Measurements from ENCODE around the gene AUP1.

The AUP1 gene

DNA sequence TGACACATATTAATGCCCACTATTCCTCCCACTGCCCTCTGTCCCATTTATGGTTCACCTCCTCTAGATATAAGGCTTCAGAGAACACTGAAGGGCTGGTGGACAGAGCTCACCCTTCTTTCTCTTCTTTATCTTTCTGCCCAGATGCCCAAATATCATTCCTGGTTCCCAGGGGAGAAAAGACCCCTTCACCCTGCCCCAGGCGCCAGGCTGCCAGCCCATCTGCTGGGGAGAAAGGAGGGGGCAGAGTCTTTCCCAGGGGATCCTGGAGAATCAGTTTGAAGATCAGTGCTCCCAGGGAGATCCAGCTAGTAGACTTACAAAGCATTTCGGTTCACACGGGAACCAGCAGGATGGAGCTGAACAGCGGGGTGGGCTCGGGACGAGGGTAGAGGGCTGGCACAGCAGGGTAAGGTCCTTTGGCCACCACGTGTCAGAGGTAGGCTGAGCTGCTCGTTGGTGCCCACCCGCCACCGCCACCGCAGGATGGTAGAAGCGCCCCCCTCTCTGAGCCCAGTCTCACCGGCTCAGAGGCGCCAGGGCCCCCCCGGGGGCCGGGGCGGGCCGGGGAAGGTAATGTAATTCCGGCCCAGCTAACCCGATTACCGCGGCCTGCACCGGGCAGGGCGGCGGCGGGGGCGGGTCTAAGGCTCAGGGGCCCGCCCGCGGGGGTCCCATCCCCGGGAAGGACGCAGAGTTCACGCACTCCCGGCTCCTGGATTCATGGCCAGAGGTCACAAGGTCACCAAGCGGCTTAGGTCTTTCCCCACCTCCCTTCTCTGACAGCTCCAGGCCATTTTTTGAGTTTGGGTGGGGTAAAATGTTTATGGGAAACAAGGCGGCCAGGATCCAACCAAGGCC is 16.5 kb downstream of the AUP1 start:
- no peak for DNase-seq

DNA sequence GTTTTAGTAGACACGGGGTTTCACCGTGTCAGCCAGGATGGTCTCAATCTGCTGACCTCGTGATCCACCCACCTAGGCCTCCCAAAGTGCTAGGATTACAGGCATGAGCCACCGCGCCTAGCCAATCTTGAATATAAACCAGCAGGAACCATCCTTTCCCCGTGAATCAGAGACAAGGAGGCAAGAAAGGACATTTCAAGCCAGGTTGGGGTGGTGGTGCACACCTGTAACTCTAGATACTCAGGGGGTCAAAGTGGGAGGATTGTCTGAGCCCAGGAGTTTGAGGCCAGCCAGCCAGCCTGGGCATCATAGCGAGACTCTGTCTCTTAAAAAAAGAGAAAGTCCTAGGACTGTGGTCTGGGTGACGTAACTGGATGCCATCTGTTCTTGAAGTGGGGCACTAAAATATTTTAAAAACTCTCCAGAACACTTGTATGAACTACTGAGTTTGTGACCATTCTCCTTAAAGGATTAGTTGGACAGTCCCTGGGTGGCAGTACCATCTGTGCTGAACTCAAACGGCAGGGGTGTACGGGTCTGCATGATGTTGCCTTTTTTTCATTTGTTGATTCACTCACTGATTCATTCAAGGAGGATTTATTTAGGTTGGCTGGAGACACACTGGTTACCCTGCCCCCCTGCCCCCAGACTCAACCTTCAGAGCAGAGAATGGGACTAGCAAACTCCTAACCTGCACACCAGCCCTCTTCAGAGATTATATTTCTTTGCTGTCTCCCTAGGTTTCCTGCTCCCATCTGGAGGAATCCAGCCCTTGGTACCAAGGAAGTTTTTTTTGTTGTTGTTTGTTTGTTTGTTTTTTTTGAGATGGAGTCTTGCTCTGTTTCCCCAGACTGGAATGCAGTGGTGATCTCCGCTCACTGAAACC is 18.2 kb downstream of the AUP1 start:
- peak; percentile 24 for DNase-seq

DNA sequence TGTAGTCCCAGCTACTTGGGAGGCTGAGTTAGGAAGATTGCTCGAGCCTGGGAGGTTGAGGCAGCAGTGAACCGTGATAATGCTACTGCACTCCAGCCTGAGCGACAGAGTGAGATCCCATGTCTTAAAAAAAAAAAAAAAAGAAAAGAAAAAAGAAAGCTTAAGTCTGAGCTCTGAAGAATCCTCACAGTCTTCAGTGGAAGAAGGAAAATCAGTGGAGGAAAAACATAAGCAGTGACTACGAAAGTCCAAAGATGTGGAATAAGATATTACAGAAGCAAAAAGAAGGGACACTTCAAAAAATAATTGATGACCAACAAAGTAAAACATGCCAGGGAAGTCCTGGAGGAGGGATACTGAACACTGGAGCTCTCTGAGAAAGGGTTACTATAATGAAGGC is 19.2 kb downstream of the AUP1 start:
- DNase-seq = no peak

DNA sequence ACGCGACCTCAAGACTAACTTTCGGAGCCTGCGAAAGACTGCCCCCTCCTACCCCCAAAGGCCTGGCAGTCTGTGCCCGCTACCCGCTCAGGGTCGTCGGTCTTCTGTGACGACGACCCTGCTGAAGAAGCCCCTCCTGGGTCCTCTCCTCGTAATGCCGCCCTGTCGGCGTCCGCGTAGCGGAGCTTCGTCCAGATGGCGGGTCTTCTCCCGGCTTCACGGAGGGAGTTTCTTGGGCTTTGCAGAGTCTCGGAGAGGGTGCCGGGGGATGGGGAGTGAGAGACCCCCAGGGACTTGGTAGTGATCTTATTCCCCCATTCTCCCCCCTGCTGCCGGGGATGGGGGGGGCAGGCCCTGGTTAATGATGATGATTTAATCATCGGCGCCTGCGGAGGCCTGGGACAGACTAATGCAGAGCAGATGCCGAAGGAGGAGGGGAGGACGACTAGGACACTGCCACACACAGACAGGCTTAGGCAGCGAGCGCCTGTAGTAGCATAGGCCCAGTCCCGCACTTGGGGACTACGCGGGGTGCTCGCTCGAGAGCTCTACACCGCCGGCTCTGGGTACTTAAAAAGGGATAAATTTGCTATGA is 21.5 kb downstream of the AUP1 start:
- DNase-seq = peak; percentile 68

DNA sequence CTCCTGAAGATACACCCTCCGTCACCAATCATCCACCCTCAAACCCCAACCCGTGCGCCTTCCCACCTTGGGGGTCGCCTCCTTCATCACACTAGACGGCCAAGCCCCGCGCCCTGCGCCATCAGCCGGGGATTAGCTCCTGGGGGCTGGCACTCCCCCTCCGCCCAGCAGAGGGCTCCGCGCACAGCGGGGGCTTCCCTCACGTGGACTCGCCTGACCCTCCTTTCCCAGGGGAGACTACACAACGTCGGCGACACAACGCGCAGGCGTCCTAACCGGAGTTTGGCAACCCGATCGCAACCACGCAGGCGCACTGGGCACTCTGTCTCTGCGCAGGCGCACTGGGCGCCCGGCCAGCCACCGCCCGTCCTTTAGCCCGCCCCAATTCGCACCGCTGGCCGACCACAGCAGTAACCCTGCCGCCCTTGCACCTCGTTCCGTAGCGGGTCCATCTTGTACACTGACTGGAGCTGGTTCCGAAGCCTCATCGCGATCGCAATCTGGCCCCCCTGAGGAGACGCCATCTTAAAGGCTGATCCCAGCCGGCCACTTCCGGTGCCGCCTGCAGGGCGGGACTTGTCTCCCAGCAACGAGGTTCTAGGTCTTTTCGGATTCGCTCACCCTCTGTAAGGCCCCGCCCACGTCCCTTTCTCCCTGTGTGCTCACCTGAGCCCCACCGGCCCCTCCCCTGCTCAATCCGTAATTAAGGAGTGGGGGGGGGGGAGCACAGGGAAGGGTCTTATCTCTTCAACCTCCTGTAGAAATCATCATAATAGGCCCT is 22.2 kb downstream of the AUP1 start, which contains the start of gene PCGF1:
Gene PCGF1, minus strand, starts transcription at position 551 of the 781 bp plus-strand sequence. Its CDS starts 27 bp downstream, at position 524.
- DNase-seq = peak; percentile 97

DNA sequence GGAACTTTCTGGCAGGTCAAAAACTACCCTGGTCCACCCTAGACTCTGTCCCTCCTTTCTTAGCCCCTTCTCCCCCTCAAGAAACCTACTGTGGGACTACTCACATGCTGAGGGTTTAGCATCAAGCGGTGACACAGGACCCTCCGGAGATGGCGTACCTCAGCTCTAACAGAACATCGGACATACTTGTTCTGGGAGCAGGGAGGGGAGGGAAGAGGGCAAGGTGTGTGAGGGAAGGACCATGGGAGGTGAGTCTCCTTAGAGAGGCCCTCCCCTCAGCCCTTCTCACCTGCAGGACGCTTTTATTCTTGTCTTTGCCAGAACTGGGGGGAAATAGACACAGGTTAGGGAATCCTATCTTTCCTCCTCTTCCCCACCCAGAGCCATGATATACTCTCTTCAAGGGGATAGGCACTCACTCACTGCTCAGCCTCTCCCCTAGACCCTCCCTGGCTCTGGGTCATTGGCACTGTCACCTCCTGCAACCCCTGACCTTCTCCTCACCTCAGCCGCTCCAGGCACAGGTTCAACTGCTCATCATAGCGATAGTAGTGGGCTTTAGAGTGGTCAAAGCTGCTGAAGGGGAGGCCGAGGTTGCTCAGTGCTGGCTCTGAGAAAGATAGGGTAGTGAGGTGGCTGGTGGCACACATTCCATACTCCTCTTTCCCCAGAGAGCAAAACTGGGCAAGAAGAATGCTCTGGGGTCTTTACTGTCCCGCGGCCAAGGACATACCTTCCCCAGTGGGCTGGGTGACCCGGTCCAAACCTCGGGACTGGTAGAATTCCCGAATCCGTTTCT is 23.9 kb downstream of the AUP1 start:
- DNase-seq = no peak

DNA sequence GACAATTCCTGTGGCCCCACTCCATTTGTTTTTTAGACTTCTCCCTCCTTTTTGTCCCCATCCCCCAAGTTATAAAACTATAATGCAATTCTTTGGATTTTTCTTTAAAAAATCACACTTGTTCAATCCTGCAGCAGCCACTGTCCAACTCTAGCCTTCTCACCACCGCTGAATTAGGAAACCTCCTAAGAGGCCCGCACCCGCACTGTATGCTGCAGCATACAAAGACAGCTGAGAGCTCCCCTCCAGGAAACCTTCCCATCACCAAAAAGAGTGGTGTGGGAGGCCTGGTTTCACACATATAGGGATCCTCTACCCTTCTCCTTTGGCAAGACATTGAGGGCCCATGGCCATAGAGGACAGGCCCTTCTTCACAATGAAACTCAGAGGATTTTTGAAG is 24.9 kb downstream of the AUP1 start:
- no peak for DNase-seq

DNA sequence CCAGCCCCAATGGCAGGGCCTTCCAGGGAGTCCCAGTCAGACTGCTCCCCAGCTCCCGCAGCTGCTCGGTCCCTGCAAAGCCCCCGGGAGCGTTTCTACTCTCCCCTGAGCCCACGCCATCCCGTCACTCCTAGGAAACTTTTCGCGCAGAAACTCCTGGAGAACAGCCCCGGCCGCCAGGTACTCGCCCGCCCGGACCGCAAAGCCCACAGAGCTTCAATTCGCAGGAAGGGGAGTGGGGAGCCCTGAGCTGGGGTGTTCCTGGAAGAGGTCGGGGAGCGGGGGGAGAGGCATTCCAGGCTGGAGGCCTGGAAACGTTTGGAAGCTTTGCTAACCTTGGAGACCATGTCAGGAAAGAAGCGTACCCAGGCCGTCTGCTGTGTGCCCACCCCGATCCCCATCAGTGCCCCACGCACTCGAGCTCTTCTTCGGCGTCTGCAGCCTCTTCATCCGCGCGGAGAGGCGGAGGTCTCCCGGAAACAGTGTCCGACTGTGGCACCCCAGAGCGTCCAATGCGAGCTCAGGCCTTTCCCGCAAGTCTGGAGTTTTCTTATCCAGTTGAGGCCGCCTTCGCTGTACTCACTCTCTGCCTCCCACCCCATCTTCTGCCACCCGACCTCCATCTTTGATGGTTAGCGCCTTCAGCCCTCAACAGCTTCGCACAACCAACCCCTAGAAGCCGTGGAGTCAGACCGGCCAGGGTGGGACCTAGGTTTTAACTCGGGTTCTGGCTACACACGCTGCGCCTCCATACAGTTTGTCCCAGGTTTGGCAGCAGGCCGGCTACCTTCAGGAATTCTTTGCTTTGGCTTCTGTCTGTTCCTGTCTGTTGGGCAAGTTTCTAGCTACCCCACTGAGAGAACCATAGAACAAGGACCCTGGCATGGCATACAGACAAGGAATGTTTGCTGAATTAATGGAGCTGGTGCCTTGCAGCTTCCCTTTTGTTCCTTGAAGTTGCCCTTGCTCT is 25.7 kb downstream of the AUP1 start:
- no peak for DNase-seq

DNA sequence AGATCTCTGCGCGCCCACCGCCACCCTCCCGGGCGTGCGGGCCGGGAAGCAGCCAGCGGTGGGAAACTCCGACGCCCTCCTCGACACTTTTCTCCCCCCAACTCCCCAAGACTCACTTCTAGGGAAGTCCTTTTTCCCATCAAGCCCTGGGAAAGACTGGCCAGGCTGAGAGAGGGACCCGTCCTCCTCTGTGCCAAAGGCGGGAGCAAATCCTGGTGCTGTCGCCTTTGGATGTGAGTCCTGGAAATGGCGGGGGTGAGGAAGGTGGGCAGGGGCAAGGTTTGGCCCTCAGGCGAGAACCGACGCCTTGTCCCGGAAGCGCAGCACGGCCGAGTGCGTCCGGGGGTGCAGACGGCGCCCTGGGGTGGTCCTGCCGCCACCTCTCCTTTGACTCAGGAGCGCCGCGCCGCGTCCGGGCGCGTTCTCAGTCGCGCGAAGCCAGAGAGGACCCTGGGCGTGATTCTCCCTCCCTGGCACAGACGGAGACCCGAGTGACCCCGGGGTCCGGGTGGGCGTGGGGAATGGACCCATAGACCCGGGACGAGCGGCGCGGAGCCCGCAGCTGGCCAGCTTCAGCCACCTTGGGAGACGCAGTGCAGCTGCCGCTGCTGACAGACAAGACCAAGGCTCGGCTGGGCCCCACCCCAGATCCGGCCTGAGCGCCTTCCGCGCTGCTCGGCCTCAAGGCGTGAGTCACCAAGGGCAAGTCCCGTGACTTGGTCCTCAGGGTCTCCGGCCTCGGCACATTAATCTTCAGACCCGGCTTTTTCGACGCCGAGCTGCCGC is 26.6 kb downstream of the AUP1 start:
- peak; percentile 85 for DNase-seq

DNA sequence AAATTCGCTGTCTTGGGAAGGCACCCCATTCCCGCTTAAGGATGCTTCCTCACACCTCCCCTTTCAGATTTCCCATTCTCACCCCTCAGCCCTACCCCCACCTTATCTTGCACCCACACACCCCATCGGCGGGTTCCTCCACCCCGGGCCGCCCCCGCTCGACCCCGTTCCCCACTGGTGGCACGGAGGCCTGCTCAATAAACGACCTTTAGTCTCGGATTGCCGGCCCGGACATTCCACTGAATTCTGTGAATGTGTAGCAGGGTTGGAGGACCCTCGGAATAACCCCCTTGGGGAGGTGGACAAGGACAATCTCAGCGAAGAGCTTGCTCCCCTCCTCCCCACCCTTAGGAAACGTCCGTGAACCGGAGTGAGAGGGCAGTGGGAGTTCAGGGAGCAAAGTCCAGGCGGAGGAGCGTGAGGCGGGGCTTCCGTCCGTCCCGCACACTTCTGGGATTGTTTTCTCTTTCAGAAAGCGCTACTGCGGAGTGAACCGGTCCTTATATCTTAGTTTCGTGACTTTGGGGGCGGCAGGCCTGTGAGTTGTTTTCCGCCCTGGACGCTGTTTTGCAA is 27.3 kb downstream of the AUP1 start:
- DNase-seq = no peak

DNA sequence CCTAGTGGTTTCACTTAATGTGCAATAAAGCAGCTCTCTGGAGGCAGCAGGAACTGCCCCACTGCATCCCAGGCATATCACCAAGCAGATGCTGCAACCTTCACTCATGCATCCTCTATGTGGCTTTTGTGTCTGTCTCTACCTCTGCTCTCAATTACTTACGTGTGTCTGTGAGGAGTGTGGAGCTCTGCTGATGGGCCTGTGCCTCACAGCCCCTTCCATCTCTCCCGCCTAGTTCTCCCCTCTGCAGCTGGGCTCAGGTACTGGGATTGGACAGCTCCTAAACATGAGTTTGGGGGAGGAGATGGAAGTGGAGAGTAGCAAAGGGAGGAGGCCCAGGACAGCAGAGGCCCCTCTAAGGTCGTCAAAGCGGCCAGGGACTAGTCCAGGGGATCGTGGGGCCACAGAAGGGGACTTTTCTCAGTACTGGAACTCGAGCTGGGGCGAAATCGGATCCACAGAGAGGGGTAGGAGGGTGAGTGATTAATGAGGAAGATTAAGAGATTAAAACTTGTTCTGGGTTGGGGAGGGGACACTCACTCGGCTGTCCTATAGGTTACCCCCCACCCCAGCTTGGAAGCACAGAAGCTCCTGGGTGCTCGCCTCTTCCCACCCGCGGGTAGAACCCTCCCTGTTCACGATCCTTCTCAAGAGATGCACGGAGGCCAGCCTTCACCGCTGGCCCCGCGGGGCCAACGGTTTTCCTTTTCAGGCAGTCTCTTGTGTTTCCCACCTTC is 28.0 kb downstream of the AUP1 start:
- no peak for DNase-seq

DNA sequence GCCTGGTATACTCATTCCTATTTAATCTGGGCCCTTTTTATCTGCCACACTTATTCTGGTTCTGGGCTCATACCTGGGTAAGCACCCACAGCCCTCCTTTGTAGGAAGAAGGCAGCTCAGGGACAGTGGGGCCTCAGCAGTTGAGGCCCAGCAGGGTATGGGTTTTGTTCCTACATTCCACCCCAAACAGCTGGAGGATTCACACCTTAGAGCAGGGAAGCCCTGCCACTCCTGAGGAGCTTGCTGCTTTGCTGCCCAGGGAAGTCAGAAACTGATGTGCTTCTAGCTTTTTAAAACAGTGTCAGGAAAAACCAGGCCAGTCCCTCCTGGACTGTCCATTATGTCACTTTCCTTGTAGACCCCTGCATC is 28.9 kb downstream of the AUP1 start:
- no peak for DNase-seq

DNA sequence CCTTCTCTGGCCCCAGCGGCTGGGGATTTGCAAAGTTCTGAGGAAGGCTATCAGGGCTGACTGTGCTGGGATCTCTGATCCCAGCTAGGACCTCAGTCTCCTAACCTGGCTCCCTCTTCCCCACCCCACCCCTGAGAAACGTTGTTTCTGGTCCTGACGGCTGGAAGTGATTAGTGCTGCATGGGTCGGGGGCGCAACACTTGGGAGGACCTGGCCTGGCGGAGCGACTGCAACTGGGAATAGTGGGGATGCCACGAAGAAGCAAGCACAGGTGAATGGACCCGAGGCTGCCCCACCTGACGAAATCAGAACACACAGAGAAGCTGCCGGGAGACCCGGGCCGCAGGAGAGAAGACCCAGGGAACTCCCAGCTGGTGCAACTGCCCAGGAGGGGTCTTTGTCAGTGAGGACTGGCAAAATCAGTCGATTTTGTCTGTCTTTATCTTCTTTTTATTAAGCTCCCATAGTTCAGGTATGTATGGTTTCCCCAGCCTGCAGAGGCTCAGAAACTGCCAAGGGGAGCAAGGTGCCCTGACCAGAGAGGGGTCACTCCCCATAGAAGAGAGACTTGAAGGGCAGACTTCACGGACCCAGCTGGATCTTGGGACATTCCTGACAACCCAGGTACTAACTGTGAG is 29.4 kb downstream of the AUP1 start:
- DNase-seq = no peak

DNA sequence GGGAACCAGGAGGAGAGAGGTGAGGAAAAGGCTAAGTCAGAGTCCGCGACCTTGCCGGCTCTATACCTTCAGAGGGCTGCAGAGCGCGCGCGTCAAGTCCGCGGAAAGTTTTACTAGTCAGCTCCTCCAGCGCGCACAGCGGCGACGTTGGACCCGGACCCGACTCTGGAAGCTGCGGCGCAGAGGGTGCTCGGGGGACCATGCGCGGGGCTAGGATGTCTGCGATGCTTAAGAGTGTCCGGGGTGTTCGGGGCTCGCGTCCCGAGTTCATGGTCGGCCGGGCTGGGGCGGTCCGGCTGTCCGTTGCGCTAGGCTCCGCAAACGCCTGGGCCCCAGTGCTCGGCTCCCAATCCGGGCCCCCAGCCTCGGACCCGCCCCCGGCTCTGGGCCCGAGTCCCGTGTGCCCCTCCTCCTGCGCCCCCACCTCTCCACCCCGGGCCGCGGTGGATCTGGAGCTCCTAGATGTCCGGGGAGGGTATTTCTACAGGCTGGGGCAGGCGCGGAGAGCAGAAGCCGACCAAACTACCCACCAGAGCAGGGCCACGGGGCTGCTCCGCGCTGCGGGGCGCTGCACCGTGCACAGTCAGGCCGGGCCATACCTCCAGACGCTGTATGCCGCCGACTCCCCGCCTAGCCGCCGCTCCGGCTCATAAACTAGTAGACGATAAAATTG is 30.1 kb downstream of the AUP1 start, which contains the start of gene LBX2:
Gene LBX2, minus strand, starts transcription at position 337 of the 673 bp plus-strand sequence. Its CDS starts 66 bp downstream, at position 271.
- DNase-seq = peak; percentile 36

DNA sequence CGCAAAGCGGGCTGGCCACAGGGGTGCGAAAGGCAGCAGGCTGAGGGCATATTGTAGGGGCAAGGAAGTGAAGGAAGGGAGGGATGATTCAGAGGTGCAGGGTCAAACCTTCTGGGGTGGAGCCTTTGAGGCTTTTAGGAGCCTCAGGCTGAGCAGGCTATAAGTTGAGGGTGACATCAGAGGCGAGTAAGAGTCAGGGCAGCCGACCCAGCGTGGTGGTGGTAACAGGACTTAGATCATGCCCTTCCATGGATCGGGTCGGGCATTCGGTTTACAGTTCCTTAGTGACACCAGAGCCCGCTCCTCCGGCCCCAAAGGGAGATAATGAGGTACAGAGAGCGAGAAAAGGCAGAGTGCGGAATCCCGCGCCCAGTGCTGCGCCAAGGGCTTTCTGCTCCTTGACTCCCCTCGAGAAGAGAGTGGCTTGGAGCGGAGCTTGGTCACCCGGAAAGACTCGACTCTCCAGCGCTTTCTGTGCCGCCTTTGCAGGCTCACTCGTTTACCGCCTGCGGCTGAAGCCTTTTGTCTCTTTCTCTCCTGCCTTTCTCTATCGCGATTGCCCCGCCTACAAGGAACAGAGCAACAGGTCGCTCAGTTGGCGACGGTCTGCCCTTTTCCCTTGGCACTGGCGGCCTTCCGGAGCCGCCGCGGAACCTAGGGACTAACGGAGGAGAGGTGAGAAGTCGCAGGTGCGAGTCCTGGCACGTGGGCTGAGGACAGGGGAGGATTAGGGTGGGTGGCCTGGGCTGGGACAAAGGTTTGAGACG is 30.8 kb downstream of the AUP1 start:
- peak; percentile 84 for DNase-seq

DNA sequence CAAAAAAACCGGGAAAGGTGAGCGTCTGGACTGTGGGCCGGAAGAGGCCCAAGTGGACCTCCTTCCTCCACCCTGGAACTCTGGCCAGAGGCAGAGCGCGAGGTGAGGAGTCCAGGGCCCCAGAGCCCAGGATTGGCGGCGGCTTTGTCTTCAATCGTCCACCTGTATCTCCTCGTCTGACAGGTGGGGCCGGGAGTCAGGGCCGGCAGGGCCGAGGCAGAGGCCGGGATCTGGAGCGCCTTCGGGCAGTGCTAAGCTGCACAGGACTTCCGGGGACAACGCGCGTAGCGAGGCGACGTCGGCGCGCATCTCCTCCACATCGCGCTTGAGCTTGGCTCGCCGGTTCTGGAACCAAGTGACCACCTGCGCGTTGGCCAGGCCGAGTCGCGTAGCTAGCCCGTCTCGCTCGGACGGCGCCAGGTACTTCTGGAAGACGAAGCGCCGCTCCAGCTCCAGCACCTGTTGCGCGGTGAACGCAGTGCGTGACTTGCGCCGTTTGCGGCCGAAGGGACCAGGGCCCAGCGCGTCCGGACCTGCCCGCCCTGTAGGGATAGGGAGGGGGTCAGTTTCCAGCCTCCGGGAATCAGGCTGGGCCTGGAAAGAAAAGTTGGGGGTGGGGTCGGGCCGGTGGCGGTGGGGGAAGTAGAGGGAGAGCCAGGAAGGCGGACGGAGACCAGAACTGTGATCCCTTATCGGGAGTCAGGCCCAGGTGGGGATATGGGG is 31.6 kb downstream of the AUP1 start:
- DNase-seq = no peak

Data from EL (cell line).